ENCODE results near the gene KDM3A. TPM values are rescaled to one million over a fixed set of nuclear protein-coding genes. Genes with fewer than 3 reads are reported as not detected.

KDM3A gene
- total and polyA plus RNA-seq, 9 of the 15 experiments (the other 6 are each of a cell fraction or from before 2014, with no cell fraction given), result 7.5 to 95.4 (median 24.8) TPM

- FAIRE-seq (no peak), ATAC-seq (no peak), DNase-seq (ENCODE audit: extremely low read depth in 1 of 4, low spot score in 3 of 4) (no peak)
- no peaks in the 10 kb centered on the region for H3K27me3 ChIP-seq (ENCODE audit: control insufficient read depth in 2 of 2, insufficient read depth in 2 of 2, low read length in 2 of 2)
- H3K36me3 ChIP-seq (ENCODE audit: control insufficient read depth, insufficient read depth, low read length), result peaks cover 97% of the 10 kb centered on the region
- H4K20me1 ChIP-seq (replicated peaks; ENCODE audit: control insufficient read depth, insufficient read depth, low read length), result no peaks in the 10 kb centered on the region
- TF ChIP-seq ELF2 (CRISPR knock-in tag; IDR thresholded peaks at IDR 0.05), result no peak
- no peak for TF ChIP-seq E2F6 (IDR thresholded peaks at IDR 0.05; ENCODE audit: borderline replicate concordance in 1 of 2, extremely low read depth in 1 of 2, insufficient read depth in 1 of 2, insufficient read length in 1 of 2, low read depth in 1 of 2, low read length in 1 of 2, poor library complexity in 1 of 2, severe bottlenecking in 1 of 2)
- no peak for TF ChIP-seq MBD2 (IDR thresholded peaks at IDR 0.05; ENCODE audit: borderline replicate concordance, low read depth)
- no peak for TF ChIP-seq ZKSCAN3 (CRISPR knock-in tag; IDR thresholded peaks at IDR 0.05)
- no peak for TF ChIP-seq L3MBTL2 (IDR thresholded peaks at IDR 0.05)
- no peak for TF ChIP-seq ZNF436 (CRISPR knock-in tag; IDR thresholded peaks at IDR 0.05)
- TF ChIP-seq TARDBP (IDR thresholded peaks at IDR 0.05), result no peak
- TF ChIP-seq ZFX (CRISPR knock-in tag; IDR thresholded peaks at IDR 0.05), result no peak
- no peak for TF ChIP-seq ZNF24 (IDR thresholded peaks at IDR 0.05)
- no peak for TF ChIP-seq HSF4 (CRISPR knock-in tag; IDR thresholded peaks at IDR 0.05; ENCODE audit: borderline replicate concordance)
- TF ChIP-seq, protein P1, sequence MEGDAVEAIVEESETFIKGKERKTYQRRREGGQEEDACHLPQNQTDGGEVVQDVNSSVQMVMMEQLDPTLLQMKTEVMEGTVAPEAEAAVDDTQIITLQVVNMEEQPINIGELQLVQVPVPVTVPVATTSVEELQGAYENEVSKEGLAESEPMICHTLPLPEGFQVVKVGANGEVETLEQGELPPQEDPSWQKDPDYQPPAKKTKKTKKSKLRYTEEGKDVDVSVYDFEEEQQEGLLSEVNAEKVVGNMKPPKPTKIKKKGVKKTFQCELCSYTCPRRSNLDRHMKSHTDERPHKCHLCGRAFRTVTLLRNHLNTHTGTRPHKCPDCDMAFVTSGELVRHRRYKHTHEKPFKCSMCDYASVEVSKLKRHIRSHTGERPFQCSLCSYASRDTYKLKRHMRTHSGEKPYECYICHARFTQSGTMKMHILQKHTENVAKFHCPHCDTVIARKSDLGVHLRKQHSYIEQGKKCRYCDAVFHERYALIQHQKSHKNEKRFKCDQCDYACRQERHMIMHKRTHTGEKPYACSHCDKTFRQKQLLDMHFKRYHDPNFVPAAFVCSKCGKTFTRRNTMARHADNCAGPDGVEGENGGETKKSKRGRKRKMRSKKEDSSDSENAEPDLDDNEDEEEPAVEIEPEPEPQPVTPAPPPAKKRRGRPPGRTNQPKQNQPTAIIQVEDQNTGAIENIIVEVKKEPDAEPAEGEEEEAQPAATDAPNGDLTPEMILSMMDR (IDR thresholded peaks at IDR 0.05 in 2 of 3, conservative IDR thresholded peaks at IDR 0.05 in 1 of 3; ENCODE audit: insufficient read depth in 2 of 3, low read depth in 1 of 3, low read length in 3 of 3), result no peak
- TF ChIP-seq, protein P2, sequence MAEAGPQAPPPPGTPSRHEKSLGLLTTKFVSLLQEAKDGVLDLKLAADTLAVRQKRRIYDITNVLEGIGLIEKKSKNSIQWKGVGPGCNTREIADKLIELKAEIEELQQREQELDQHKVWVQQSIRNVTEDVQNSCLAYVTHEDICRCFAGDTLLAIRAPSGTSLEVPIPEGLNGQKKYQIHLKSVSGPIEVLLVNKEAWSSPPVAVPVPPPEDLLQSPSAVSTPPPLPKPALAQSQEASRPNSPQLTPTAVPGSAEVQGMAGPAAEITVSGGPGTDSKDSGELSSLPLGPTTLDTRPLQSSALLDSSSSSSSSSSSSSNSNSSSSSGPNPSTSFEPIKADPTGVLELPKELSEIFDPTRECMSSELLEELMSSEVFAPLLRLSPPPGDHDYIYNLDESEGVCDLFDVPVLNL (CRISPR knock-in tag; IDR thresholded peaks at IDR 0.05; ENCODE audit: low read depth), result no peak
- TF ChIP-seq SMARCB1 (IDR thresholded peaks at IDR 0.05; ENCODE audit: insufficient read length, low read depth), result no peak
- TF ChIP-seq THRAP3 (IDR thresholded peaks at IDR 0.05; ENCODE audit: borderline replicate concordance), result no peak
- TF ChIP-seq GABPB2 (CRISPR knock-in tag; conservative IDR thresholded peaks at IDR 0.05), result no peak
- TF ChIP-seq BDP1 (IDR thresholded peaks at IDR 0.05; ENCODE audit: insufficient read depth, insufficient read length), result no peak
- no peak for TF ChIP-seq NCOA1 (IDR thresholded peaks at IDR 0.05; ENCODE audit: low read depth)
- TF ChIP-seq ZNF695 (CRISPR knock-in tag; IDR thresholded peaks at IDR 0.05), result no peak
- H2AFZ ChIP-seq (ENCODE audit: low read depth, low read length), result no peak overlapping the region
- in situ Hi-C loops (cut with MboI), result no loop called here
- no TSS peak for BruUV-seq (replicated peaks)
- H3K27ac ChIP-seq (ENCODE audit: extremely low read depth, low read depth, low read length), result no peak overlapping the region
- no peak overlapping the region for H3K9ac ChIP-seq (ENCODE audit: insufficient read depth in 1 of 2, low read depth in 2 of 2, low read length in 2 of 2)
- H3K9me1 ChIP-seq (ENCODE audit: control insufficient read depth, insufficient read depth, low read length), result no peaks in the 10 kb centered on the region
- no peaks in the 10 kb centered on the region for H3K4me1 ChIP-seq (replicated peaks in 1 of 2; ENCODE audit: control insufficient read depth in 2 of 2, insufficient read depth in 2 of 2, low read length in 2 of 2)
- H3K4me2 ChIP-seq (ENCODE audit: insufficient read depth, low read length), result no peak overlapping the region
- no peaks in the 10 kb centered on the region for H3K9me3 ChIP-seq (replicated peaks; ENCODE audit: control insufficient read depth, insufficient read depth, low read depth, low read length)
- POLR2A ChIA-PET, result no interaction called here
- H3K4me3 ChIP-seq, result no peak overlapping the region
- WGBS (ENCODE audit: insufficient coverage, low coverage, missing lambda C conversion rate), result 93% methylated on average over 3 of the region's 3 CpGs
- intact Hi-C loops (cut with micrococcal nuclease), result no loop called here
- CTCF ChIA-PET (ENCODE audit: low intra/inter-chr PET ratio), result no interaction called here
- 0 out of 3 replicates have a peak, but pooled peaks cover 3% of the 10 kb centered on the region for H3K79me2 ChIP-seq (ENCODE audit: control insufficient read depth, insufficient read depth, low read length)
Observed at GRCh38 chr2:86464652-86465051, 23.5 kb downstream of the KDM3A start.
